CD4-positive, alpha-beta T cell treated with Interleukin-4 for 4 hours (primary cell): ENCODE measurements around the gene ZDHHC11.
"Not testable (repeated sequence)": the region's sequence is repeated elsewhere in the genome, so short reads cannot be mapped to it uniquely, and the experiment has no call there.

ENCODE experiments used
- DNase-seq: peaks from one replicate; pipeline ENCODE4 v3.0.0-alpha.2; 2020

ZDHHC11 gene

DNA sequence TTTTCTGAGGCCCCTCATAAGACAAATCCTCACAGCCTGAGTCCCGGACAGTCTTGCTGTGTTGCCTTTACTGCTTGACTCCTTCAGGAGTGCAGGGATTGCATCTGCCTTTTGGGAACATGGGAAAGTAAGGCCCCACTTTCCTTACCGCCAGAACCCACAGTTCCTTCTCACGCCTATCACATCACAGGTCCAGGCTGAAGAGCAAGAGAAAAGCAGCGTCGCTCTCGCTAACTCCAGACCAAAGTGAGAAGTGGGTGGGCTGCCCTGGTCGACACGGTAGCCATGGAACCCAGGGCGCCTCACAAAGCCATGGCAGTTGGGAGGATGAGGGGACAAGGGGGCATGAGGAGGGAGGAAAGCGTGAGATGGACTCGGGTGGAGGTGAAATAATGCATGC is 7.9 kb upstream of the ZDHHC11 start:
- no peak for DNase-seq

DNA sequence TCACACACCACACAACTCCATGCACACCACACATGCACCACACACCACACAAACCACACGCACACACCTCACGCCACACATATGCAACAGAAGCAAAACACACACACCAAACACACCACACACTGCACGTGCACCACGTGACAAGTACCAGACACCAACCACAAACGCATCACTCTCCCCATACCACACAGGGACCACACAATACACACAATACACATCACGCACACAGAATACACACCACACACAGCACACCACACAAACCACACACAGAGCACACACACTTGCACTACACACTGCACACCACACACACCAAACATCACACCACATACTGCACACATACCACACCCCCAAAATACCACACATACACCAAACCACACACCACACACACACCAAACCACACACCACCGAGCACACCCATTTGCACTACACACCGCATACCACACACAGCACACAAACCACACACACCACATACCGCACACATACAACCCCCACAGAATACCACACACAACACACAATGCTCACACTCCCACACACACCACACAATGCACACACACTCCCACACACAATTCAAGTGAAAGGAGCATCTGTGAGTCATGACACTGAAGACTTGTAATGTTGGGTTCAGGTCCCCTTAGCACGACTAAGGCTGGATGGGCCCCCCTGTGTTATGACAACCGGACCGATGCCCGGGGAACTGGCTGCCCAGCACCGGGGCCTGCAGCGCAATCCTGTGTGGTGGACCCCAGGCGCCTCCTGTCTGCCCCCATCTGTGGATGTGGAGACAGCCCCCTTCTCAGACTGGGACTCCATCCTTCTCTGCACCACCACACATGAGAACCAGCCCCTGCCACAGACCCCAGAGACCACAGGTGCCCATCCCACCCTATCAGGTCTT is 6.0 kb upstream of the ZDHHC11 start:
- DNase-seq = no peak

DNA sequence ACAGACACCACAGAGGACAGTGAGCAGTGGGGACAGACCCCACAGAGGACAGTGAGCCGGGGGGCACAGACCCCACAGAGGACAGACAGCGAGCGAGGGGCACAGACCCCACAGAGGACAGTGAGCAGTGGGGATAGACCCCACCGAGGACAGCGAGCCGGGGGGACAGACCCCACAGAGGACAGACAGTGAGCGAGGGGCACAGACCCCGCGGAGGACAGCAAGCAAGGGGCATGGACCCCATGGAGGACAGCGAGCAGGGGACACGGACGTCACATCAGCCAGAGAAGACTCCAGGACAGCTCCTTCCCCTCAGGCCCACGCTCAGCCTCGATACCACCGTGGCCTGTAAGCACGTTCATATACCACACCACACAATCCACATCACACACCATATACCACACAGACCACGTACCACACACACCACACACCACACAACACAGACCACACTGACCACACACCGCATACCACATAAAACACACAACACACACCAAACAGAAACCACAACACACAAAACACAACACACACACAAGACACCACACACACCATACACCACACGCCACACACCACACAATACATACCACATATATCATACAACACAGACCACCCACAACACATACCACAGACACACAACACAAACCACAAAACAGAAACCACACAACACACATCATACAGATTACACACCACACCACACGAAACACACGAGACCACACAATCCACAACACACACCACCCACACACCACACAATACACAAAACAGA is 5.2 kb upstream of the ZDHHC11 start:
- no peak for DNase-seq

DNA sequence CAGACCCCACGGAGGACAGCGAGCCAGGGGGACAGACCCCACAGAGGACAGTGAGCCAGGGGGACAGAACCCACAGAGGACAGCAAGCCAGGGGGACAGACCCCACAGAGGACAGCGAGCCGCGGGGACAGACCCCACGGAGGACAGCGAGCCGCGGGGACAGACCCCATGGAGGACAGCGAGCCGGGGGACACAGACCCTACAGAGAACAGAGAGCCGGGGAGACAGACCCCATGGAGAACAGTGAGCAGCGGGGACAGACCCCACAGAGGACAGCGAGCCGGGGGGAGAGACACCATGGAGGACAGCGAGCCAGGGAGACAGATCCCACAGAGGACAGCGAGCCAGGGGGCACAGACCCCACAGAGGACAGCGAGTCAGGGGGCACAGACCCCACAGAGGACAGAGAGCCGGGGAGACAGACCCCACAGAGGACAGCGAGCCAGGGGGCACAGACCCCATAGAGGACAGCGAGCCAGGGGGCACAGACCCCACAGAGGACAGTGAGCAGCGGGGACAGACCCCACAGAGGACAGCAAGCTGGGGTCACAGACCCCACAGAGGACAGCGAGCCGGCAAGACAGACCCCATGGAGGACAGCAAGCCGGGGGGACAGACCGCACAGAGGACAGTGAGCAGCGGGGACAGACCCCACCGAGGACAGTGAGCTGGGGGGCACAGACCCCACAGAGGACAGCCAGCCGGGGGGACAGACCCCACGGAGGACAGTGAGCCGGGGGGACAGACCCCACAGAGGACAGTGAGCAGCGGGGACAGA is 4.4 kb upstream of the ZDHHC11 start:
- no peak for DNase-seq

DNA sequence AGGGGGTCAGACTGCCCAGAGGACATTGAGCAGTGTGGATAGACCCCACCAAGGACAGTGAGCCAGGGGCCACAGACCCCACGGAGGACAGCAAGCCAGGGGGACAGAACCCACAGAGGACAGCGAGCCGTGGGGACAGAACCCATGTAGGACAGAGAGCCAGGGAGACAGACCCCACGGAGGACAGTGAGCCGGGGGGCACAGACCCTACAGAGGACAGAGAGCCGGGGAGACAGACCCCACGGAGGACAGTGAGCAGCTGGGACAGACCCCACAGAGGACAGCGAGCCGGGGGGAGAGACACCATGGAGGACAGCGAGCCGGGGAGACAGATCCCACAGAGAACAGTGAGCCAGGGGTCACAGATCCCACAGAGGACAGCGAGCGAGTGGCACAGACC is 3.4 kb upstream of the ZDHHC11 start:
- DNase-seq = no peak

- DNase-seq = not testable (repeated sequence)
Observed at GRCh38 chr5:853416-854090, 2.8 kb upstream of the ZDHHC11 start.

DNA sequence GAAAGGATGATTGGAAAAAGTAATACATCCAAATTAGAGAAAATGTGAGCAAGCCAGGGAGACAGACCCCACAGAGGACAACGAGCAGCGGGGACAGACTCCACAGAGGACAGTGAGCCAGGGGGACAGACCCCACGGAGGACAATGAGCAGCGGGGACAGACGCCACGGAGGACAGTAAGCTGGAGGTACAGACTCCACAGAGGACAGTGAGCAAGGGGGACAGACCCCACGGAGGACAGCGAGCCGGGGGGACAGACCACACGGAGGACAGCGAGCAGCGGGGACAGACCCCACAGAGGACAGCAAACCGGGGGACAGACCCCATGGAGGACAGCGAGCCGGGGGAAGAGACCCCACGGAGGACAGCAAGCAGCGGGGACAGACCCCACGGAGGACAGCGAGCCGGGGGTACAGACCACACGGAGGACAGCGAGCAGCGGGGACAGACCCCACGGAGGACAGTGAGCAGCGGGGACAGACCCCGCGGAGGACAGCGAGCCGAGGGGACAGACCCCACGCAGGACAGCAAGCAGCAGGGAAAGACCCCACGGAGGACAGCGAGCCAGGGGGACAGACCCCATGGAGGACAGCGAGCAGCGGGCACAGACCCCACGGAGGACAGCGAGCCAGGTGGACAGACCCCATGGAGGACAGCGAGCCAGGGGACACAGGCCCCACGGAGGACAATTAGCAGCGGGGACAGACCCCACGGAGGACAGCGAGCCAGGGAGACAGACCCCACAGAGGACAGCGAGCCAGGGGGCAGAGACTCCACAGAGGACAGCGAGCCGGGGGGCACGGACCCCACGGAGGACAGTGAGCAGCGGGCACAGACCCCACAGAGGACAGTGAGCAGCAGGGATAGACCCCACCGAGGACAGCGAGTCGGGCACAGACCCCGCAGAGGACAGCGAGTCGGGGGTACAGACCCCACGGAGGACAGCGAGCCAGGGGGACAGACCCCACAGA is 1.9 kb upstream of the ZDHHC11 start:
- DNase-seq = no peak

DNA sequence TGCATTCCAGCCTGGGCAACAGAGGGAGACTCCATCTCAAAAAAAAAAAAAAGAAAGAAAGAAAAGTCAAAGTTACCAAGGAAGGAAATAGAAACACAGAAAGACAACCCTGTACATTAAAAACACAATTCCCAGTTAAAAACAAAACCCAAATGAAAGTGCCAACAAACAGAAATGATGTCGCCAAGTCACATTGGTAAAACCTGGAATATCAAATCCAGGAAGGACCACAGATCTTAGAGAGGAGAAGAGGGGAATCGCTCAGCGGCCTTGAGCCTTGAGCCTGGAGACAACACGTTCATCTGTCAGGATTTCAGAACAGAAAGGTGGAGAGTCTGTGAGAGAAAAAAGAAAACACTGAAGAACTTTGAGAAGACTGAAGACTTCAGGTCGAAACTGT is 1.2 kb upstream of the ZDHHC11 start:
- DNase-seq = no peak

DNA sequence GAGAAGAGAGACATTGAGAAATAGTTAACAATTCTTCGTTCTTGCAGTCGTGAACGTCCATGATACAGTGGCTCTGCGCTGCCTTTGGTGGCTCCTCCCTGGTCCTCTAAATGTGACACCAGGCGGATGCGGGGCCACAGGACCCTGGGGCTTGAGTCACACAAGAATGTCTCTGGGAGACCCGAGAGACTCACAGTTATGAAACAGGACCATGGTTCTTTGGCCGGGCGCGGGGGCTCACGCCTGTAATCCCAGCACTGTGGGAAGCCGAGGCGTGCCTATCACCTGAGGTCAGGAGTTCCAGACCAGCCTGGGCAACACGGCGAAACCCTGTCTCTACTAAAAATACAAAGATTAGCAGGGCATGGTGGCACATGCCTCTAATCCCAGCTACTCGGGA is 767 bp upstream of the ZDHHC11 start:
- DNase-seq = no peak

GRCh38 chr5:851076-851475 is 290 bp upstream of the ZDHHC11 start:
- DNase-seq = no peak

DNA sequence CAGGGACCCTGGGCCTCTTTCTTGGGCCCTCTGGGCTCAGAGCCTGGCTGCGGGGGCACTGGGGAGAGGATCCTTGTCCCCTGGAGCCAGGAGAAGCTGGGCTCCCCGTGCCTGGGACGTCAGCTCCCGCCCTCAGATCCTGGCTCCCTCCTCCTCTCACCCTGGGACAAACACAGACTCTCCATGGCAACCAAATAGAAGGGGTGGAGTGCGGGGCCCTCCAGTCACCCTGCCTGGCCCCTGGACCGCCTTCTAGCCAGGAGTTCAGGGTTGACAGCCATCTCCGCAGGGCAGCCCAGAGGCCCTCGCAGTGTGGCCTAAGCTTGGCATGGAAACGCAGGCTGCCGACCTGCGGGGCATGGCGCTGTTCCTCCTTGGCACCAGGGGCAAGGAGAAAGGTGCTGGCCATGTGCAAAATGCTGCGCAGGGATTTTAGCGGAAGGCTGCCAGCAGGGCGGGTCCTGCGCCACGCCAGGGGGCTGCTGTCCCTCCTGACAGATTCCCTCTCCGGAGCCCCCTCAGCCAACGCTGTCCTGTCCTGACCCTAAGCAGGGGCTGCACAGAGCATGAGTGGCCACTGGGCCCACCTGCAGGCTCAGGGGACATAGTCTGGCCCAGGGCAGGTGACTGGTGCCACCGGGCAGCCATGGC is 1.0 kb downstream of the ZDHHC11 start:
- DNase-seq = no peak

DNA sequence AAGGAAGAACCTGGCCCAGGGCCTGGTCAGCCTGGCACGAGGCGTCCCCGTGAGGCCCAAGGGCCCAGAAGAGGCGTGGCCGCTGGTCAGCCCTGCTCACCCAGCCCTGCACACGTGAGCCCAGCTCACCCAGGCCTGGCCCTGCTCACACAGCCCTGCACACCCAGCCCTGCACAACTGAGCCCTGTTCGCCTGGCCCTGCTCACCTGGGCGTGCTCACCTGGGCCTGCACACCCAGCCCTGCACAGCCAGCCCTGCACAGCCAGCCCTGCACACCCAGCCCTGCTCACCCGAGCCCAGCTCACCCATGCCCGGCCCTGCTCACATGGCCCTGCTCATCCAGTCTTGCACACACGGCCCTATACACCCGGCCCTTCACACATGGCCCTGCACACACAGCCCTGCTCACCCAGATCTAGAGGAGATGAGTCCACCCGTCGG is 2.1 kb downstream of the ZDHHC11 start:
- DNase-seq = no peak

DNA sequence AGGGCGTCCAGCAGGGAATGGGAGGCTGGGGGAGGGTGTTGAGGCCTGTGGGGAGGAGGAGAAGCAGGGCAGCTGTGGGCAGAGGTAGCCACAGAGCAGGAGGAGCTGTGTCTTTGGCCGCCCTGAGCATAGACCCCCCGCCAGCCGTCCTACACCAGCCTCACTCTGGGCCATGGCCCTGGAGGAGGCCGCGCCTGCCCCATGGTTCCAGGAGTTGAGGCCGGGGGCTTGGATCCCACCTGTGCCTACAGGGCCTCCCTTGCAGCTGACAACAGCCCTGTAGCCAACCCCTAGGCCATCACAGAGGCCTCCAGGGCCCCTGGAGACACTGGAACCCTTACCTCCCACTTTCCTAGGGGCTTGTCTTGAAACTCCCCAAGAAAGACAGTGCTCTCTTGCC is 3.0 kb downstream of the ZDHHC11 start:
- not testable (repeated sequence) for DNase-seq

DNA sequence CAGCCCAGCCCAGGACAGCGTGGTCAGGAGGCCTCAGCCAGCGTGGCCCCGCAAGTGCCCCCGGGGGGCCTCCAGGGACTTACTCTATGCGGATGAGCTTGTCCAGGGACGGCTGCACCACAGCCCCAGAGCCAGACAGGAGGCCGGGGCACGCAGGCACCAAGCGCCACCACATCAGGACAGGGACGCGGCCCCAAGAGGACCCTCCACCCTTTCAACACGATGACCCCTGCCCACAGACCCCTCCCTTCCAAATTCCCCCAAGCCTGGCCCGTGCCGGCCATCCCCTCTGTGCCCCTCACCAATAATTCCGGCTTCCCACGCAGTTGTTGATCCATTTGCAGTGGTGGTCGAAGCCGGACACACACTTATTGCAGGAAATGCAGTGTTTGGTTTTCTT is 3.6 kb downstream of the ZDHHC11 start:
- DNase-seq = not testable (repeated sequence)

GRCh38 chr5:846602-847091 is 4.1 kb downstream of the ZDHHC11 start:
- peak; percentile 27 for DNase-seq

GRCh38 chr5:845676-846601 is 4.8 kb downstream of the ZDHHC11 start:
- DNase-seq = not testable (repeated sequence)

- DNase-seq = not testable (repeated sequence)
Observed at GRCh38 chr5:845031-845675, 5.6 kb downstream of the ZDHHC11 start.

DNA sequence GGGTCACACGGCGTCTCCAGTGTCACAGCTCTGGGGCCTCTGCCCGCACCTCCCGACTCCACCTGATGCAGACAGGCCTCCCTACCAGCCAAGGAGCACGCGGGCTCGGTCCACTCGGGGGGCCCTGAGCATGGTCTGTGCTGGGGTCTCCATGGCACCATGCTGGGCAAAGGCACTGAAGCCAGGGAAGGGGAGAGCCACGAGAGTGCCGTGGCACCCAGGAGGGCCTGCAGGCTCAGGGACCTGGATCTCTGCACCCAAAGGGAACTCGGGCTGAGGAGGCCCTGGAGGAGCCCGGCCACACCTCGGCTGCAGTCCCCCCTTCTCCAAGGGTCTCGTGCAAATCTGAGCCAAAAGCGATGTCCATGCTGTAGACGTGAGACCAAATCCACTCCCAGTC is 6.4 kb downstream of the ZDHHC11 start:
- DNase-seq = not testable (repeated sequence)

DNA sequence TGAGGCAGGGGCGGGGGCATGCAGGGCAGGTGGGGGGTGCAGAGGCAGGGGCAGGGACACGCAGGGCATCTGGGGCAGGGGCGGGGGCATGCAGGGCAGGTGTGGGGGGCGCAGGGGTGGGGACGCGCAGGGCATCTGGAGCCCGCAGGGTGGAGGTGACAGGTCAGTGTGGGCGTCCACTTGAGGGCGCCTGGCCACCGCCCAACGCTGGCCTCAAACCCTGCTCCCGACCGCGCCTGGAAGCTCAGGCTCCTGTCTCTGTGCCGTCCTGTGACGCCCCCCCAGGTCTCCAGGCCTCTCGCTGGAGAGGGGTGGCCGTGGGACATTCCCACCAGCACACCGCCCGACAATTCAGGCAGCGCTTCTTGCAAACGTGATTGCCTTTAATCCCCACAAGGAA is 6.9 kb downstream of the ZDHHC11 start:
- not testable (repeated sequence) for DNase-seq
